Muscle layer of duodenum (tissue), 2 donors: Measurements from ENCODE around the gene B3GAT1.
"Not testable (repeated sequence)": the region's sequence is repeated elsewhere in the genome, so short reads cannot be mapped to it uniquely, and the experiment has no call there.

ENCODE experiments used
- H3K27ac ChIP-seq: one replicate; pipeline ENCODE4 v1.7.0; 2013; ENCODE audit warnings: mild to moderate bottlenecking, low read length
- H3K27me3 ChIP-seq: one replicate; pipeline ENCODE4 v1.7.0; 2013; ENCODE audit warnings: low read depth, mild to moderate bottlenecking, control low read depth, low read length
- H3K36me3 ChIP-seq, 2 donors: one replicate each; pipeline ENCODE4 v1.7.0; 2013; ENCODE audit warnings: low read length in 2 of 2, control low read depth in 1 of 2, mild to moderate bottlenecking in 1 of 2; ENCODE audit not compliant: insufficient read depth in 2 of 2, control insufficient read depth in 1 of 2
- H3K4me1 ChIP-seq, 2 donors: one replicate each; pipeline ENCODE4 v1.7.0; 2013; ENCODE audit warnings: low read length in 2 of 2, mild to moderate bottlenecking in 2 of 2, control low read depth in 1 of 2, moderate library complexity in 1 of 2; ENCODE audit not compliant: insufficient read depth in 2 of 2, control insufficient read depth in 1 of 2
- H3K4me3 ChIP-seq, 2 donors: one replicate each; pipeline ENCODE4 v1.7.0; 2013; ENCODE audit warnings: low read length in 2 of 2, low read depth in 1 of 2, mild to moderate bottlenecking in 1 of 2
- H3K9me3 ChIP-seq, 2 donors: one replicate each; pipeline ENCODE4 v1.7.0; 2013; ENCODE audit warnings: low read length in 2 of 2, control low read depth in 1 of 2, mild to moderate bottlenecking in 1 of 2; ENCODE audit not compliant: control insufficient read depth in 1 of 2
- donor health status: healthy.

B3GAT1 gene

GRCh38 chr11:134345237-134345550 lies 66.8 kb downstream of the B3GAT1 start:
- Histone ChIP-seq H3K36me3 (no peaks in the 10 kb centered on the region), H3K27ac (no peak overlapping the region), H3K4me3 (no peak overlapping the region), H3K27me3 (no peaks in the 10 kb centered on the region), H3K9me3 (no peaks in the 10 kb centered on the region), H3K4me1 (no peaks in the 10 kb centered on the region)

- H3K9me3 ChIP-seq, H3K4me3 ChIP-seq, H3K27me3 ChIP-seq, H3K36me3 ChIP-seq, H3K27ac ChIP-seq, H3K4me1 ChIP-seq: not testable (repeated sequence)
Observed at GRCh38 chr11:134344497-134345236, 67.4 kb downstream of the B3GAT1 start.

- H3K4me1 ChIP-seq: no peaks in the 10 kb centered on the region
Observed at GRCh38 chr11:134343646-134344045, 68.4 kb downstream of the B3GAT1 start.

GRCh38 chr11:134342572-134343340 lies 69.3 kb downstream of the B3GAT1 start:
- Histone ChIP-seq H3K4me3 (no peak overlapping the region), H3K4me1 (no peaks in the 10 kb centered on the region), H3K27me3 (no peaks in the 10 kb centered on the region), H3K36me3 (no peaks in the 10 kb centered on the region), H3K9me3 (no peaks in the 10 kb centered on the region), H3K27ac (no peak overlapping the region)

More at GRCh38 chr11:134343646-134344045, 68.4 kb downstream of the B3GAT1 start:
- H3K9me3 ChIP-seq: no peaks in the 10 kb centered on the region
- no peak overlapping the region for H3K27ac ChIP-seq
- no peaks in the 10 kb centered on the region for H3K36me3 ChIP-seq
- no peaks in the 10 kb centered on the region for H3K27me3 ChIP-seq
- no peak overlapping the region for H3K4me3 ChIP-seq

- Histone ChIP-seq H3K27ac (no peak overlapping the region), H3K4me3 (no peak overlapping the region)
Observed at GRCh38 chr11:134341805-134342571, 70.1 kb downstream of the B3GAT1 start.

GRCh38 chr11:134340354-134340964 lies 71.6 kb downstream of the B3GAT1 start:
- no peak overlapping the region for H3K27ac ChIP-seq
- no peaks in the 10 kb centered on the region for H3K9me3 ChIP-seq
- H3K36me3 ChIP-seq: no peaks in the 10 kb centered on the region
- H3K4me1 ChIP-seq: no peaks in the 10 kb centered on the region
- no peaks in the 10 kb centered on the region for H3K27me3 ChIP-seq
- H3K4me3 ChIP-seq: no peak overlapping the region

More at GRCh38 chr11:134341805-134342571, 70.1 kb downstream of the B3GAT1 start:
- Histone ChIP-seq H3K9me3 (no peaks in the 10 kb centered on the region), H3K27me3 (no peaks in the 10 kb centered on the region), H3K4me1 (no peaks in the 10 kb centered on the region), H3K36me3 (no peaks in the 10 kb centered on the region)

GRCh38 chr11:134339756-134340155 lies 72.3 kb downstream of the B3GAT1 start:
- Histone ChIP-seq H3K9me3 (no peaks in the 10 kb centered on the region), H3K4me1 (no peaks in the 10 kb centered on the region), H3K27ac (no peak overlapping the region), H3K4me3 (no peak overlapping the region), H3K36me3 (no peaks in the 10 kb centered on the region), H3K27me3 (no peaks in the 10 kb centered on the region)

- no peak overlapping the region for H3K4me3 ChIP-seq
- no peaks in the 10 kb centered on the region for H3K9me3 ChIP-seq
- H3K4me1 ChIP-seq: no peaks in the 10 kb centered on the region
- H3K27ac ChIP-seq: no peak overlapping the region
- no peaks in the 10 kb centered on the region for H3K36me3 ChIP-seq
- no peaks in the 10 kb centered on the region for H3K27me3 ChIP-seq
Observed at GRCh38 chr11:134338654-134339053, 73.4 kb downstream of the B3GAT1 start.

- Histone ChIP-seq H3K9me3 (no peaks in the 10 kb centered on the region), H3K4me3 (no peak overlapping the region), H3K4me1 (no peaks in the 10 kb centered on the region), H3K36me3 (no peaks in the 10 kb centered on the region), H3K27ac (no peak overlapping the region), H3K27me3 (no peaks in the 10 kb centered on the region)
Observed at GRCh38 chr11:134338068-134338467, 74.0 kb downstream of the B3GAT1 start.

- Histone ChIP-seq H3K4me1 (peaks cover 0 to 7% of the 10 kb centered on the region in 2 donors), H3K27ac (no peak overlapping the region), H3K27me3 (no peaks in the 10 kb centered on the region), H3K9me3 (no peaks in the 10 kb centered on the region), H3K4me3 (no peak overlapping the region), H3K36me3 (no peaks in the 10 kb centered on the region)
Observed at GRCh38 chr11:134337051-134337450, 75.0 kb downstream of the B3GAT1 start.
